Stromal cell of bone marrow (primary cell): Measurements from ENCODE around the gene COL23A1.

Source experiments
- DNase-seq: peaks from one replicate; pipeline ENCODE4 v3.0.0-alpha.2; 2012; ENCODE audit warnings: low read depth

COL23A1 gene

GRCh38 chr5:178458140-178458539, 132.1 kb downstream of the COL23A1 start:
- no peak for DNase-seq

GRCh38 chr5:178457471-178457870, 132.7 kb downstream of the COL23A1 start:
- DNase-seq, result no peak

DNA sequence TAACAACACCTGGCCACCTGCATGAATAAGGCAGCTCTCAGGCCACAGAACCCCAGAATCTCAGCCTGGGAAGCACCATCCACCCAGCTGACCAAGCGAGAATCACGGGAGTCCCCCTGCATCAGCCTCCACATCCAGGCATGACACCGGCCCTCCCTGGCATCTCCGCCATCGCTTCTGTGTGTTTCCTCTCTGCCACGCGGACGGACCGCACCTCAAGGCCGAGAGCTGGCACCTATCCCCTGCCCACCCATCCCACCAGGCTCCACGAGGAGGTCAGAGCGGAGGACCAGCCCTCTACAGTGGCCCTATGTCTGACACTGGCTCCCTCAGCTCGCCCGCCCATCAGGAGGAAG, 134.7 kb downstream of the COL23A1 start:
- no peak for DNase-seq

DNA sequence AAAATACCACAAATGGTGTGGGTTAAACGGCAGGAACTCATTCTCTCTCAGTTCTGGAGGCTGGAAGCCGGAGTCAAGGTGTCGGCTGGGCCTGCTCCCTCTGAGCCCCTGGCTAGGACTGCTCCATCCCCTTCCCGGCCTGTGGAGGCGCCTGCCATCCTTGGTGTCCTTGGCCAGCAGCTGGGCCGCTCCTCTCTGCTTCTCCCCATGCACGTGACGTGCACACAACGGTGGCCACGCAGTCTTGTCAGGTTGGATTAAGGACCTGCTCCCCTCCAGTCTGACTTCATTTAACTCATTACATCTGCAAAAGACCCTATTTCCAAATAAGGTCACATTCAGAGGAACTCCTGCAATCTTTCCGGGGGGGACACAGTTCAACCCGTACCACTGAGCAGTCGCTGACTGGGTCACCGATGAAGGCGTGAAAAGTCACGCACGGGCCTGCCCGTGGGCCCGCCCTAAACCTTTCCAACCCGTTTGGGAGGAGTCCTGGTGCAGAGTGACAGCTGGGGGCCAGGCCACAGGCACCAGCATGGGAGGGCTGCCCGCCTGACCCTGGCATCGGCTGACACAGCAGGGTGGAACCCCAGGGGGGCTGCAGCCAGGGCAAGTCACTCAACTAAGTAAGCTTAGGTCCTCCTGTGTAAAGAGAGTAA, 135.2 kb downstream of the COL23A1 start:
- DNase-seq, result no peak

DNA sequence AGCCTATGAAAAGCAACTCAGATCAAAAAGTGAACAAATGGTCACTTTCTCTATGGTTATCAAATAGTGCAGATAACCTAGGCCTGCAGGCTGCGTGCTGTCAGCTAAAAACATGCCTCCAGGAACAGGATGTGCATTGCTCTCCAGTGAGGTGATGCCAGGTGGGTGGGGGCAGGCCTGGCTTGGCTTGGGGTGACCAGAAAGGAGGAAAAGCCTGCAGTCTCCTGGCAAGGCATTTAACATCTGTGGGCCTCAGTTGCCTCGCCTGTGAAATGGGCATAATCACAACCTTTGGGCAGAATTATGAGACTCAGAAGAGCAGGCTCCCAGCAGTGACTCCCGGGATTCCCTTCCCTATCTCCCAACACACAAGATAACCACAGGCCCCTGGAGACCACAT, 135.9 kb downstream of the COL23A1 start:
- DNase-seq, result no peak

DNA sequence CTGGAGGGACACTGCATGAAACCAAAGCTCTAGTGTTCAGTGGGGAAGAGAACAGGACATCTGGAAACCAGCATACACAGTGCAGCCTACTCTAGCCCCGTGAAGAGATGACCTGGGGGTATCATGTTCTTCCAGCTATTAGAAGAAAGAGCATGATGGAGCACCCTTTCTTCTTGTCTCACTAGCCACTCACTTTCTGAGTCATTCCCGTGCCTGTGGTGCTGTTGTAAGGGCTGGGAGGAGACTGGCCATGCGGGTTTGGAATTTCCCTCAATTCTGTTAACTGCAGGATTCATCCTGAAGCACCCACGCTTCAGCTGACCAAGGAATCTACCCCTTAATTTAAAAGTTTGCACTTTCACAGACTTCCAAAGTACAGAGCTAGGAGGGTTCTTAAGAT, 137.0 kb downstream of the COL23A1 start:
- no peak for DNase-seq

- DNase-seq, result no peak
These were observed 139.8 kb downstream of the COL23A1 start for GRCh38 chr5:178450121-178451028.

GRCh38 chr5:178449163-178450070, 140.8 kb downstream of the COL23A1 start:
- DNase-seq, result no peak

DNA sequence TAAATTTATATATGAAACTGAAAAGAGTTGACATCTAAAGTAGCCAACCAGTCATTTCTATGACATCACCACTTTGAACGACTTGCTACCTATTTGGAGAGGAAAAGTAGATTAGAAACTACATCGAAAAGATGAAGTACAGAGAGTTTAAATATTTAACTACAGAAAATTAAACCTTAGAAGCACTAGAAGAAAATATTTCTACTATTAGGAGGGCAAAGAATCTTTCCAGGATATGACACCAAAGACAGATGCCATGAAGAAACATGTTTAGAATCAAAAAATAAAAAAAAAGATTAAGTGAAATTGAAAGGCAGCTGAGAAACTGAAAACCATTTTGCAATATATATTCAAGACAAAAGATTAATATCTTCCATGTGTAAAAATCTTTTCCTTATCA, 144.7 kb downstream of the COL23A1 start:
- DNase-seq, result no peak

DNA sequence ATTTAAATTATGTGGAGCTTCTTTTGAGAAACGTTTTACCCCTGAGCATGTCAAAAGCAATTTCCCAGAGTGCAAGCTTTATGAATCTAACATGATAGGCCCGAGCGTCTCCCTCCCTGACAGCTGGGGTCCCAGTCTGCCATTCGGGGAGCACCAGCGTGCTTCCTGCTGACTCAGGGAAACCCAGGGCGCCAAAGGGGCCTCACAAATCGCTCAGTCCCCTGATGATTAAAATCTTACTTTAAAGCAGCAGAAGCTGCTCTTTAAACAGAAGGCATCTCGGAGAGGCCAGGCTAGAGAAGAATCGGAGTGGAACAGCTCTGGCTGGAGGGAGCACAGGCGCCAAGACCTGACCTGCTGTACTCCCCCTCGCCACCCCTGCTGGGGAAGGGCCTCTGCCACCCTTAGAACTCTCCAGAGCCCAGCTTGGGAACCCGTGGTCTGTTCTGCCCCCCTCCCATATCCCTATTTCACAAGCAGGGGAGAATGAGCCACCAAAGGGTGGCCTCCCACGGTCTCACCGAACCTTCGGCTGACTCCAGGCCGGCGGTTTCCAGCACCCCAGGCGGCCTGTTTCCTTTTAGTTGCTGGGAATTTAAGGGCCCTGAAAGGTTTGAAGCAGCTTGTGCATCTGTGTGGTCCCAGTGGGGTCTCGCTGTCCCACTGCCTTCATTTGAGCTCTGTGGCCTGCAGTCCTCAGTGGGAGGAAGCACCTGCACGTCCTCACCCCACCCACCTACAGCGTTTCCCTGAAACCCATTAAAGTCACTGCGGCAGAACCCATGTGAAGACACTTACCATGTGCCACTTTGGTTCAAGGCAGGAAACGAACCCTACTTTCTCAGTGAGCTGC, 147.6 kb downstream of the COL23A1 start:
- no peak for DNase-seq

GRCh38 chr5:178441486-178442270, 148.5 kb downstream of the COL23A1 start:
- no peak for DNase-seq

DNA sequence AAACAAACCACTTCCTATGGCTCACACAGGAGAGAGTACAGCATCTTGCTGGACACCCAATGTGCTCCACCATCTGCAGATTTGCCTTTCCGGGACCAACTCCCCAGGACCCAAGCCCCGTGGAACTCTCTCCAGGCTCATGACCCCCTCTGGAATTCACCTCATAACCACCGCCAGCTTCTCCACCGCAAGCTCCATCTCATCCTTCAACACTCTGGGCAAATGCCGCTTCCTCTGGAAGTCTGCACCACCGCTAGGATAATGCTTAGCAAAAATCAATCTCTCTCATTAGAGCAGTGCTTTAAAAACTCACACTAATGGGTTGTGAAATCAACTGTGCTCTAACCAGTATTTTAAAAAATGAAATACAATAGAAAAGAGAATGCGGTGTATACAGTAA, 150.0 kb downstream of the COL23A1 start:
- DNase-seq, result no peak

DNA sequence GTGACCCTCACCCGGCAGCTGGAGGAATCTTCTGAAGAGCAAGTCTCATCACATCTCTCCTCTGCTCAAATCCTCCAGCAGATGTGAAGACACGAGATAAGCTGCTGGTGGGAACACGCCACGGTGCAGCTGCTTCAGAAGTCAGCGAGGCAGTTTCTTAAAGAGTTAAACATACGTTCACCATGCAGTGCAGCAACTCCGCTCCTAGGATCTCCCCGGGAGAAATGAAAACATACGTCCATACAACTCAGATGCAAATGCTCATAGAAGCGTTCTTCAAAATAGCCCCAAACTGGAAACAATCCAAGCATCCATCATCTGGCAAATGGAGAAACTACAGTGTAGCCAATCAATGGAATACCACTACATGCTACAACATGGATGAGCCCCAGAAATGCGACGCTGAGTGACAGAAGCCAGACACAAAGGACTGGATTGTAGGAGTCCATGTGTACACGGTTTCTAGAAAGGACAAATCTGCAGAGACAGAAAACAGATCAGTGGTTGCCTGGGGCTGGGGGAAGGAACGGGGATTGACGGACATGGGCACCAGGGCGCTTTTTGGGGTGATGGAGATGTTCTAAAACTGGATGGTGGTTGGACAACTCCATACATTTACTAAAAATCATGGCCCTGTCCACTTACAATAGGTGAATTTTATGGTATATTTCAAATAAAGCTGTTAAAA, 150.6 kb downstream of the COL23A1 start:
- no peak for DNase-seq

DNA sequence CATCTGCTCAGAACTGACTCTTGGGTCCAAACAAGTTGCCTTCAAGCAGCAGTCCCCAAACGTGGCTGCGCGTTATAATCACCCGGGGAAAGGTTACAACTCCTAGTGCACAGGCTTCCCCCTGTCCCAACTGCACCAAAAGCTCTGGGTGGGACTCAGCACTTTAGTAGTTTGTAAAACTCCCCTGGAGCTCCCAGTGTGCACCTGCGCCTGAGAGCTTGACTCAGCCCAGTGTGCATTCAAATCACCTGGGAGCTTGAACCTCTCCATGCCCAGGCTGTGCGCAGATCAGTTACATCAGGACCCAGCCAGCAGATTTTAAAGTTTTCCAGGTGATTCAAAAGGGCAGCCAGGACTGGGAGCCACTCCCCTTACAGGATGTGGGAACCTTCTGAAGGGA, 151.4 kb downstream of the COL23A1 start:
- DNase-seq, result no peak

DNA sequence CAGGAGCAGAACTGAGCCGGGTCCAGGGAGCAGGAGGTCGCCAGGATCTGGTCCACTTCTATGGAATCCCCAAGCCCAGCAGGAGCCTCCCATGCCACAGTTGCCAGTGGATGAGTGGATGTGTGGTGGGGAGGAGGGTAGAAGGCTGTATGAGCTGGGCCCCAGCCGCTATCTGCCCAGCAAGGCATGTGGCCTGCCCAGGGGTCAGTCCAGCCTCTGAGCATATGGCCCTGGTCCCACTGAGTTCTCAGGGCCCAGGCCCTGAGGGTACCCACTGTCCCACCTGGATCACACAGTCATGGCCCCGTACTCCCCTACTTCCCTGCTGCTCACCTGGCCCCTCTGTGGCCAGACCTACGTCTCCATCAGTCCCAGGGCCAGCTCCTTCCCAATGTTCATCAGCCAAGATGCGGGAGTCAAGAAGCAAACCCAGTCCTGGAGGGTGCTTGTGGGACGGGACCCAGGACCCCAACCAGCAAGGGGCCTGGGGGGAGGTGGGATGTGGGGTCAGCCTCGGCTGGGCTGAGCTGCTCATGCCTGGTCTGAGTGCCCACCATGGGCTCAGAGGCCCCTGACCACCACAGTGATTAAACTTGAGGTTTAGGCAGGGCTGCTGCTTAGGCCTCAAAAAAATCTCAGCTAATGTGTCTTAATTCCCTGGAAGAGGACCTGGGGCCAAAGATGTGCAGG, 152.7 kb downstream of the COL23A1 start:
- no peak for DNase-seq

- no peak for DNase-seq
These were observed 153.8 kb downstream of the COL23A1 start for GRCh38 chr5:178436326-178436940.

DNA sequence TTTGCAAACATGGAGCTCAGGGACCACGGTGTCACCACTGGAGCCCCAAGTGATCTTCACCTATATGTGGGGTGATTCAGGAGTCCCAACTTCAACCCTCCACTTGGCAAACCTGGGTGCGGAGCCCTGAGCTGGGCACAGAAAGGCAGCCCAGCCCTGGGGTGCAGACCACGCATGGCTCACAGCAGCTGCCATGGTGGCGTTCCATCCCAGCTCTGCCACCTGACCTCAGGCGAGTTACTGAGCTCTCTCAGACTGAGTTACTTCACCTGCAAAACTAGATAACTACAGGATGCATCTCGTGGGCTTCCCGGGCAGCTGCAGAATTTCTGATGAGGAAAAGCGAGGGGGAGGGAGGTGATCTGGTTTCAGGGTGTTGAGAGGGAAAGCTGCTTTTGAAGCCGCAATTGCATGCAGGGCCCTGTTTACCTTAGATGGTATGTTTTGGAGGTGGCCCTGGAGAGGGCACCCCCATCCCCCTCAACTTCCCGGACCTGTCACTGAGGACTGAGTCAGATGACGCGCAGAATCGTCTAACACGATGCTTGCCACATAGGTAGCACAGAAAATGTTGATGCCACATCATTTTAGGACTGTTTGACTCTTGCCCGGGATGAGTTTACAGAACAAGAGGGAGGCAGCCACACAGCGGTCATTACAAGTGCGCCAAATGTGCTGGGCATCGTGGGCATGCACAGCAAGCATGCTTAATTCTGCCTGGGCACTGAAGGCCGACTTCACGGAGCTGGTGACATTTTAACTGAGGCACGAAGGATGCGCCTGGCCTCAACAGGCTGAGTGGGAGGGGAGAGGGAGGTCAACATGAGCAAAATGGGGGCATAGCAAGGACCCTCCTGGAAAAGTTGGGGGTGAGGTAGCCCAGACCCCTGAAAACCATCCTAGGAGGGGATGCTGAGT, 154.6 kb downstream of the COL23A1 start:
- DNase-seq, result no peak

DNA sequence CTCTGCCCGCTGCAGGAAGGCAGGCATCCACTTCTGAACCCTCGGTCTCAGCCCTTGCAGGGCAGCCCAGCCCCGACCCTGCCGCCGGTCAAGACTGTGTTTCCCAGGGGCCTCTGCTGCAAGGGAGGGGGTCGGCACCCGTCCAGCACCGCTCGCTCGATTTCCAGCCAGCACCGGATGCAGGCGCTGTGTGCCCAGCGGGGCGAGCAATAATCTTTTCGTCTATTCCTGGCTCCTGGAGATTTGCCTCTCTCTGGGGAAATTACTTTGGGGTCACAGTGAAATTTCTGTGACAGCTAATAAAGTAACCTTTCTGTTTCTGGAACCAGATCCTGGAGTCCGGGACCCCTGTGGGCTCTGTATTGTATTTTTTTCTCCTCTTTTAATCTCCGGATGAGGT, 155.3 kb downstream of the COL23A1 start:
- no peak for DNase-seq
